CD4-positive, alpha-beta T cell treated with Interleukin-4 for 4 hours (primary cell): ENCODE measurements around the gene LILRB2.
"Not testable (repeated sequence)": the region's sequence is repeated elsewhere in the genome, so short reads cannot be mapped to it uniquely, and the experiment has no call there.

Source experiments
- DNase-seq: peaks from one replicate; pipeline ENCODE4 v3.0.0-alpha.2; 2020

Gene LILRB2

GRCh38 chr19:54302257-54302656 is 21.3 kb upstream of the LILRB2 start:
- DNase-seq = no peak

GRCh38 chr19:54299515-54299914 is 18.6 kb upstream of the LILRB2 start:
- DNase-seq = no peak

GRCh38 chr19:54299126-54299498 is 18.2 kb upstream of the LILRB2 start:
- no peak for DNase-seq

GRCh38 chr19:54298357-54299125 is 17.6 kb upstream of the LILRB2 start:
- no peak for DNase-seq

GRCh38 chr19:54297759-54298305 is 16.9 kb upstream of the LILRB2 start:
- no peak for DNase-seq

GRCh38 chr19:54294539-54294938 is 13.6 kb upstream of the LILRB2 start:
- DNase-seq = no peak

- not testable (repeated sequence) for DNase-seq
Measured at GRCh38 chr19:54289160-54289559, 8.2 kb upstream of the LILRB2 start.

- no peak for DNase-seq
Measured at GRCh38 chr19:54287456-54287855, 6.5 kb upstream of the LILRB2 start.

- not testable (repeated sequence) for DNase-seq
Measured at GRCh38 chr19:54286283-54286682, 5.4 kb upstream of the LILRB2 start.

- DNase-seq = not testable (repeated sequence)
Measured at GRCh38 chr19:54285427-54286056, 4.6 kb upstream of the LILRB2 start.

- no peak for DNase-seq
Measured at GRCh38 chr19:54282686-54283470, 2.0 kb upstream of the LILRB2 start.

GRCh38 chr19:54281729-54282075 is 792 bp upstream of the LILRB2 start:
- DNase-seq = not testable (repeated sequence)

GRCh38 chr19:54280441-54280840 is 469 bp downstream of the LILRB2 start:
- DNase-seq = not testable (repeated sequence)

- DNase-seq = not testable (repeated sequence)
Measured at GRCh38 chr19:54280025-54280424, 885 bp downstream of the LILRB2 start.

GRCh38 chr19:54279406-54279962 is 1.4 kb downstream of the LILRB2 start:
- DNase-seq = no peak

GRCh38 chr19:54278571-54279195 is 2.2 kb downstream of the LILRB2 start:
- DNase-seq = not testable (repeated sequence)

GRCh38 chr19:54278056-54278455 is 2.9 kb downstream of the LILRB2 start:
- not testable (repeated sequence) for DNase-seq

GRCh38 chr19:54277111-54277615 is 3.7 kb downstream of the LILRB2 start:
- not testable (repeated sequence) for DNase-seq

GRCh38 chr19:54275951-54276350 is 5.0 kb downstream of the LILRB2 start:
- no peak for DNase-seq

GRCh38 chr19:54274516-54274915 is 6.4 kb downstream of the LILRB2 start:
- not testable (repeated sequence) for DNase-seq

- no peak for DNase-seq
Measured at GRCh38 chr19:54273821-54274220, 7.1 kb downstream of the LILRB2 start.

GRCh38 chr19:54272181-54272580 is 8.7 kb downstream of the LILRB2 start:
- DNase-seq = not testable (repeated sequence)
